ENCODE measurements around the gene BRSK2.
"Not testable (repeated sequence)": the region's sequence is repeated elsewhere in the genome, so short reads cannot be mapped to it uniquely, and the experiment has no call there.

BRSK2 gene

DNA sequence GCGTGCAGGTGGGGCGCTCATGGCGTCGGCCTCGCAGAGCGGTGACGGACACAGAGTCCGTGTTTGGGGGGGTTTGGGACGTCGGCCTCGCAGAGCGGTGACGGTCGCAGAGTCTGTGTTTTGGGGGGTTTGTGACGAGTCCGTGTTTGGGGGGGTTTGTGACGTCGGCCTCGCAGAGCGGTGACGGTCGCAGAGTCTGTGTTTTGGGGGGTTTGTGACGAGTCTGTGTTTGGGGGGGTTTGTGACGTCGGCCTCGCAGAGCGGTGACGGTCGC lies 20.1 kb downstream of the BRSK2 start:
- DNase-seq (ENCODE audit: low read depth in 2 of 2): not testable (repeated sequence)

DNA sequence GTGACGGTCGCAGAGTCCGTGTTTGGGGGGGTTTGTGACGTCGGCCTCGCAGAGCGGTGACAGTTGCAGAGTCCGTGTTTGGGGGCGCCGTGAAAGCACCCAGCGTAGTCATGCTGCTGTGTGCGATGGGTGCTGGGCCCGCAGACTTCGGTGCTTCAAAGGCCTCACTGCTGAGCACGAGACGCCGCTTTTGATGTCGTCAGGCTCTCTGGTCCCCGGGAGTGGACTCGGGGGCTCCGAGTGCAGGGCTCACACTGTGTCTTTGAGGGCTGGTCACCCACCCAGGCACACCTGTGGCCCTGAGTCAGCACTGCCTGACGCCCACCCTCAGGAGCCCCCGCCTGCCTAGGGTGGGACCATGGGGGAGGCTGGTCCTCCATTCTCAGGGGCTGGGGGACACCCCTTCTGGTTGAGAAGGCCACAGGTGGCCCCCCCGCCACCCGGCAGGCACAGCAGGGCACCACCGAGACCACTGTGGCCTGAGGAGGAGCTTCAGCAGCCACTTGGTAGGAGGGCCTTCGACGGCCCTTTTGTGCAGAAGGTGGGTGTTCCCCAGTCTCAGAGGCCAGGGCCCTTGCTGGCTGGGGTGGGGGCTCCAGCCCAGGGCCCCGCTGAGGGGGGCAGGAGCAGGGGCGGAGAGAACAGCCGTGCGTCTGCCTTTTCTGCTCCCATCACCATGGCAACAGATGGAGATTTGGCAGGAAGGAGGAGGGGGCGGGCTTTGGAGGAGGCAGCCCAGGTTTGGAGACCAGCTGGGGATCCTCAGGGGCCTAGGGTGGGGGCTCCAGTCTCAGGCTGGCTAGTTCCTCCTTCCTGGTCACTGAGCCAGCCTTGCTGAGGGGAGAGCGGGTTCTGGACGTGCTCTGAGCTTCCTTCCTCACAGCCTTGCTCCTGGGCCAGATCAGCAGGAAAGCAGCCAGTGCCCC lies 20.9 kb downstream of the BRSK2 start:
- no peak for DNase-seq (ENCODE audit: low read depth in 2 of 2)

DNA sequence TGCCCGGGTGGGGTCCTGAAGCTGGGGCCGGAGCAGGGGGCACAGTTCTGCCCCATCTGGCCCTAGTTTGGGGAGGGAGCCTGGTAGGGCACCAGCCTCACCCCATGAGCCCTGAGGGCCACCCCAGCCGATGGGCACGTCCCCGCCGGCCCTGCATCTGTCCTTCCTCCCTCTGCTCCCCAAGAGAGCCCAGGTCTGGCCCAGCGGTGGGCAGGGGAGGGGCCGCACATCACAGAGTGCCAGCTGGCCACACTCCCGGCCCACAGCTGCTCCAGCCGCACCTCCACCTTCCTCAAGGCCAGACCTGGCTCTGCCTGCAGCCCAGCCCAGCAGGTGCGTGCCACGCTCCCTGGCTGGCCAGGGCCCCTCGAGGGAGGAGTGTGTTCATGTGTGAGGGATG lies 21.6 kb downstream of the BRSK2 start:
- no peak for DNase-seq (ENCODE audit: low read depth in 2 of 2)

DNA sequence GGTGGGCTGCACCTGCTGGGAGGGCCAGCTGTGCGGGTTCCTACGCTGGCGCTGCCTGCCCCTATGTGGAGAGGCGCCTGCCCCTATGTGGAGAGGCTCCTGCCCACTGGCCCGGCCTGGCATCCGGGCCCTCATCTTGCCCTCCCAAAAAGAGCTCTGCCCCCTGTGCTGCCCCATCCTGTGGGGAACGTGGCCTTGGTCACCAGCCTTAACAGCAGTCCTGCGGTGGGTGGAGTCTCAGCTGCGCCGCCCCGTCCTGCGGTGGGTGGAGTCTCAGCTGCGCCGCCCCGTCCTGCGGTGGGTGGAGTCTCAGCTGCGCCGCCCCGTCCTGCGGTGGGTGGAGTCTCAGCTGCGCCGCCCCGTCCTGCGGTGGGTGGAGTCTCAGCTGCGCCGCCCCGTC lies 22.0 kb downstream of the BRSK2 start:
- not testable (repeated sequence) for DNase-seq (ENCODE audit: low read depth in 2 of 2)

DNA sequence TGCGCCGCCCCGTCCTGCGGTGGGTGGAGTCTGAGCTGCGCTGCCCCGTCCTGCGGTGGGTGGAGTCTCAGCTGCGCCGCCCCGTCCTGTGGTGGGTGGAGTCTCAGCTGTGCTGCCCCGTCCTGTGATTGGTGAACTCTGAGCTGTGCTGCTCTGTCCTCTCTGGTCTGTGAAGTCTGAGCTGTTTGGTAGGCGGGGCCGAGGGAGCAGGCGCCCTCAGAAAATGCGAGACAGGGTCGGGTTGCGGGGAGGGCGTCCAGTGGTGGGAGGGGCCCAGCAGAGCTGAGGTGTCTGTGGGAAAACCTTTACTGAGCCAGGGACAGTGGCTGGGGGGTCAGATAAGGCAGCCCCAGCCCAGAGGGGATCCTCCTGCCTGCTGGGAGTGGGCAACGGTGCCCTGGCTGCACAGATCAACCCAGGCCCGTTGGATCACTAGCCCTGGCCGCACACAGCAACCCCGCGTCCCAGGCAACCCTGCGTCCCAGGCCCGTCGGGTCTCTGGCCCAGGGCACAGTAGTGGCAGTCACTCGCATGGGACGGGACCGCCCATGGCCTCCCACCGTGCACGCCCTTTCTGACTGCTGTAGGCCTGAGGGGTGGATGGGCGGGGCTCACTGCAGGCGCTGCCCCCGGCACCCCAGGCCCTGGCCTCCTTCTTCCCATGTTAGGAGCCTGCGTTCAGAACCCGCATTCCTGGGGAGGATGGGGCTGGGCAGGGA lies 22.8 kb downstream of the BRSK2 start:
- no peak for DNase-seq (ENCODE audit: low read depth in 2 of 2)

DNA sequence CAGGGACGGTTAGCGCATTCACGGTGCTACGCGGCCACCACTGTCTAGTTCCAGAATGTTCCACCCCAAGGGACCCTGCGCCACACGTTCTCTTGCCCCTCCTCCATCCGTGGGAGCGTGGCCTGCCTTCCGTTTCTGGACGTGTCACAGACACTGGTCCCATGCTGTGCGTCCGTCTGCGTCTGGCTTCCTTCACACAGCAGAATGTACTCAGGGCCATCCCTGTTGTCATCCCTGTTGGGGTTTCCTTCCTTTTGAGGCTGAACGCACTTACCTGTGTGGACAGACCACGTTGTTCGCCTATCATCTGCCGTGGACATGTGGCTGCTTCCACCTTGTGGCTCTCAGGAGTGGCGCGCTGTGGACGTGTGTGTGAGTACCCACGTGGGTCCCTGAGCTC lies 24.9 kb downstream of the BRSK2 start:
- DNase-seq (ENCODE audit: low read depth in 2 of 2): no peak

DNA sequence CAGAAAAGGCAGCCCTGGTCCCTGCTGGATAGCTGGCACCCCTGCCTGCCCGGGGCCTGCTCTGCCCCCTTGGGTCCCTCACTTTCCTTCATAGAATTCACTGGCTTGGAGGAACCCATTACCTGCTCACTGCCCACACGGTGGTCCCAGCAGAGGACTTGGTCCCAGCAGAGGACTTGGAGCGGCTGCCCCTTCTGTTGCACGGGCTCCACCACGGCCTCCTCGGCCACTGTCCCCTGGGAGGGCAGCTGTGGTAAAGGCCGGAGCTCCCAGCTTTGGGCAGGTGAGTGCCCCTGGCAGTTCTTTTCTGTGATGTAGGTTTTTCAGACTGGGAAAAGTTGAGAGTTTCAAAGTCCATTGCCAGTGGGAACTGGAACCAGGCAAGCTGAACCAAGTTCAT lies 25.9 kb downstream of the BRSK2 start:
- DNase-seq (ENCODE audit: low read depth in 2 of 2): no peak

DNA sequence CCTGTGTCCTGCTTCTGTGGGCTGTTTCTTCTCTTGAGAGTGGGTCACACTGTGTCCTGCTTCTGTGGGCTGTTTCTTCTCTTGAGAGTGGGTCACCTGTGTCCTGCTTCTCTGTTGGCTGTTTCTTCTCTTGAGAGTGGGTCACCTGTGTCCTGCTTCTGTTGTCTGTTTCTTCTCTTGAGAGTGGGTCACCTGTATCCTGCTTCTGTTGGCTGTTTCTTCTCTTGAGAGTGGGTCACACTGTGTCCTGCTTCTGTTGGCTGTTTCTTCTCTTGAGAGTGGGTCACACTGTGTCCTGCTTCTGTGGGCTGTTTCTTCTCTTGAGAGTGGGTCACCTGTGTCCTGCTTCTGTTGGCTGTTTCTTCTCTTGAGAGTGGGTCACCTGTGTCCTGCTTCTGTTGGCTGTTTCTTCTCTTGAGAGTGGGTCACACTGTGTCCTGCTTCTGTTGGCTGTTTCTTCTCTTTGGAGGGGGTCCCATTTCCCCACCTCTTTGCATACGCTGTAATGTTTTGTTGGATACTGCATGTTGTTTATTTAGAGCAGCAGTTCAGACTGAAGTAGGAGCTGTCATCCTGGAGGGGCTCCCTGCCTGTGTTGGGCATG lies 28.6 kb downstream of the BRSK2 start:
- not testable (repeated sequence) for DNase-seq (ENCODE audit: low read depth in 2 of 2)

DNA sequence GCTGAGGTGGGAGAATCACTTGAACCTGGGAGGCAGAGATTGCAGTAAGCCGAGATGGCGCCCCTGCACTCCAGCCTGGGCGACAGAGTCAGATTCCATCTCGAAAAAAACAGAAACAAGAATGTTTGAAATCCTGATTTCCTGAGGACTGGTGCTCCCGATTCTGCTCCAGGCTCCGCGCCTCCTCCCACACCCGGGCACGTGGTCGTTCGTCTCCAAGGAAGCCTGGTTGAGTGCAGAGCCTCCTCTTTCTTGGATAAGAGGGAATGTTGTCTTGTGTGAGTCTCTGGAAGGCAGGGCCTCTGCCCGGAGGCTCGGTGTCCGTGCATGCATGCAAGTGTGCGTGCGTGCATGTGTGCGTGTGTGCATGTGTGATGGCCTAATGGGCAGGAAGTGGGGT lies 30.1 kb downstream of the BRSK2 start:
- no peak for DNase-seq (ENCODE audit: low read depth in 2 of 2)

DNA sequence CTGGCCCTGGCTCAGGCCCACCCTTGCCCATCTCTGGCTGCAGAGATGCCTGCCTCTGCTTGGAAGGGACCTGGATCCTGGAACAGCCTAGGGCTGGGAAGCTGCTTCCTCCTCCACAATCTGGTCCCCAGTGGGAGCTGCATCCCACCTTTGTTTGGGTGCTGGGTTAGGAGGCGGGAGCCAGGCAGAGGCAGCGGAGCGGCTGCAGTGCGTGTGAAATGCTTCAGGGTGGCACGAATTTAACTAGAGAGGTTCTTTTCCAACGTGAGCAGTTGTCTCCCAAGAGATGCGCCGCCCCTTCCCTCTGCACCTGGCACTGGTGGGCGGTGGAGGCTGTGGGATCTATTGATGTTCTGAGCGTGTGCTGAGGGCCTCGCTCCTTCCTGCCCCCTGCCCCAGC lies 31.6 kb downstream of the BRSK2 start:
- no peak for DNase-seq (ENCODE audit: low read depth in 2 of 2)

DNA sequence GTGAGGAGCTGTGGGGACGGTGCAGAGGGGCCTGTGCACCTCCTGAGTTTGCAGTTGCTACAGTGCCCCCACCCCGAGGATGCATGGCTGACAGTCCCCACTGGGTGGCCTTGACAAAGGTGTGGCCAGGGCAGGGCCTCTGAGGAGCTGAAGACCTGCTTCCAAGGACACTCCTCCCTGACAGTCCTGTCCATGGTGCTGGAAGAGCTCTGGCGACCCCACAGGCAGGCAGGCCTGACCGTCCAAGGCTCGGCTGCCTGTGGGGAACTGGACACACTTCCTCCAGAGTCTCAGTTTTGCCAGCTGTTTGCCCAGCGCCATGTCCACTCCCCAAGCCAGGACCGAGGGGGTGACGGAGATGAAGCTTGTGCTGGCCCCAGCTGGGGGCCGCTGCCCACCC lies 32.7 kb downstream of the BRSK2 start:
- DNase-seq (ENCODE audit: low read depth in 2 of 2): no peak

DNA sequence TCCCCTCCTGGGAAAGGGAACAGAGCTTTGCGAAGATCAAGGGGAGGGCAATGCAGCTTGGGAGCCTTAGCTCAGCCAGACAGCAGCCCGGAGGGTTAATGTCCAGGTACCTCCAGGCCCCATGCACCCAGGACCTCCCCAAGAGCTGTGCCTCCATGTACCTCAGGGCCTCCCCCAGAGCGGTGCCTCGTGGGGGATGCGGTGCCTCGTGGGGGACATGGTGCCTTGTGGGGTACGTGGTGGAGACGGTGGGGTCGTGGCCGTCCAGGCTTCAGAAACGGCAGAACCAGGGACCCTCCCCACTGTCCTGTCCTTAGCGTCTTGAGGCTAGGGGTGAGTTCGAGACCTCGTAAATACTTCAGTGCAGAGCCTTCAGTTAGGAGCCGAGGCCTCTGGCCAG lies 33.2 kb downstream of the BRSK2 start:
- DNase-seq (ENCODE audit: low read depth in 2 of 2): no peak

DNA sequence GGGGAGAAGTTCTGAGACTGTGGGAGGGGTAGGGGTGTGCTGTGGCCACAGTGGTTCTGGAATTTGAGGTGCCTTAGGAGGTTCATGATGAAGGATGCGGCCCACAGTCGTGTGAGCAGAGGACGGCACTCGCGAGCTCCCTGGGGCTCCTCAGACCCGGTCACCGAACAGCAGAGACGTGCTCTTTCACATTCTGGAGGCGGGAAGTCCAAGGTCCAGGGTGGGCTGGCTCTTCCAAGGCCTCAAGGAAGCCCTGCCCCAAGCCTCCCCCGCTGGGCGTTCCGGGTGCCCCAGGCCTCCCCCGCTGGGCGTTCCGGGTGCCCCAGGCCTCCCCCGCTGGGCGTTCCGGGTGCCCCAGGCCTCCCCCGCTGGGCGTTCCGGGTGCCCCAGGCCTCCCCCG lies 33.7 kb downstream of the BRSK2 start:
- DNase-seq (ENCODE audit: low read depth in 2 of 2): not testable (repeated sequence)

DNA sequence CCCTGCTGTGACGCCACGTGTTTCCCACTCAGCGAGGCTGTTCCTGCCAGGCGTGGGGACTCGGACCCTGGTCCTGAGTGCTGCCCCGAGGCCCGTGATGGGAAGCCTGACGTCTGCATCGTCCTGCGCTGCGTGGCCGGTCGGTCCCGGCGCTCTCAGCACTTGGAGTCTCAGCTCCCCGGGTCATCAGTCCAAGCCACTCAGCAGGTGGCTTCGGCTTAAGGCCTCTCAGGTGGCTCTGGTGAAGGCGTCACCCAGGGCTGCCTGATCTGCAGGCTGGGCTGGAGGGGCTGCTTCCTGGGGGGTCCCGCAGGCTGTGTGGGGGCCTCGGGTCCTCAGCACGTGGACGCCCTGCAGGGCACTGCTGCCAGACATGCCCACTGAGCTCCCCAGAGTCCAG lies 35.3 kb downstream of the BRSK2 start:
- DNase-seq (ENCODE audit: low read depth in 2 of 2): no peak

DNA sequence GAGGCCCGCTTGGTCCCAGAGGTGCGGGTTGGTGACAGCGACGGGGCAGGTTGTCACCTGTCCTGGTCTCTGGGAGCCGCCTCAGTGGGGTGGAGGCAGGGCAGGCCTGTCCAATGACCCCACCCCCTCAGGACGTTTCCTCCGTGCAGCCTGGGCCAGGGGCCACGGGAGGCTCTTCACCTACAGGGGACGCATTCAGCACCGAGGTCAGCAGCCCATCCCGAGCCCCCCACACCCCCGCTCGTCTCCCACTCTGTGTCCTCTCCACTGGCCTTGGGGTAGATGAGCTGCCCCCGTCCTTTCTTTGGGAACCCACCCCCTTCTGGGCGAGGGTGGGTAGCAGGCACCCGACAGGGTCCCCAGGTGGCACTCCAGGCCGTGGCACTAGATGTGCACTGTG lies 35.7 kb downstream of the BRSK2 start:
- DNase-seq (ENCODE audit: low read depth in 2 of 2): no peak

DNA sequence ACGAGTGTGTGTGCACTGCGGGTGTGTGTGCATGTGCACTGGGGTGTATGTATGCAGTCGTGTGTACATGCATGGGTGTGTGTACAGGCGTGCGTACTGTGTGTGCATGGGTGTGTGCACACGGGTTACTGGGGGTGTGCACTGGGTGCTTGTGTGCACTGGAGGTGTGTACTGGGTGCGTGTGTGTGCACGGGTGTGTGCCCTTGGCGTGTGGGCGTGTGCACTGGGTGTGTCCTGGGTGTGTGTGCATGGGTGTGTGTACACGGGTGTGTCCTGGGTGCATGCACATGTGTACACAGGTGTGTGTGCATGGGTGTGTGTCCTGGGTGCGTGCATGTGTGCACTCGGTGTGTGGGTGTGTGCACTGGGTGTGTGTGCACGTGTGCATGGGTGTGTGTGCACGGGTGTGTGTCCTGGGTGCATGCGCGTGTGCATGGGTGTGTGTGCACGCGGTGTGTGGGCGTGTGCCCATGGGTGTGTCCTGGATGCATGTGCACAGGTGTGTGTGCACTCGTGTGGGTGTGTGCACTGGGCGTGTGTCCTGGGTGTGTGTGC lies 39.1 kb downstream of the BRSK2 start:
- DNase-seq (ENCODE audit: low read depth in 2 of 2): no peak

DNA sequence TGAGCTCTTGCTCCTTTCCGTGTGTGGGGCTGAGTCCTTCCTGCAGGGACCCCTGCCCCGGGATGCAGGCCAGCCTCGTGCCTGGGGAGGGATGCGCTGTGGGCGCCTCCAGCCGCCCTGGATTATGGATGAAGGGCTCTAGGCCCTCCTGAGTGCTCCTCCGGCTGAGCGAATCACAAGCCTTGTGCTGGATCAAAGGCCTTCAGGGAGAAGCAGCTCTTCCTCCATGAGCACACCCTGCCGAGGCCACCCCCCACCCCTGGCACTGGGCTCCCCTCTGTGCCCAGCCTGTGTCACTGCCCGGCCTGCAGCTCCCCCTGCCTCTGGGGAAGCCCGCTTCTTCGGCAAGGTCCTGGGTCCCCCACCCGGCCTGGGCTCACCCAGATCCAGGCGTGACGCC lies 43.8 kb downstream of the BRSK2 start:
- no peak for DNase-seq (ENCODE audit: low read depth in 2 of 2)

DNA sequence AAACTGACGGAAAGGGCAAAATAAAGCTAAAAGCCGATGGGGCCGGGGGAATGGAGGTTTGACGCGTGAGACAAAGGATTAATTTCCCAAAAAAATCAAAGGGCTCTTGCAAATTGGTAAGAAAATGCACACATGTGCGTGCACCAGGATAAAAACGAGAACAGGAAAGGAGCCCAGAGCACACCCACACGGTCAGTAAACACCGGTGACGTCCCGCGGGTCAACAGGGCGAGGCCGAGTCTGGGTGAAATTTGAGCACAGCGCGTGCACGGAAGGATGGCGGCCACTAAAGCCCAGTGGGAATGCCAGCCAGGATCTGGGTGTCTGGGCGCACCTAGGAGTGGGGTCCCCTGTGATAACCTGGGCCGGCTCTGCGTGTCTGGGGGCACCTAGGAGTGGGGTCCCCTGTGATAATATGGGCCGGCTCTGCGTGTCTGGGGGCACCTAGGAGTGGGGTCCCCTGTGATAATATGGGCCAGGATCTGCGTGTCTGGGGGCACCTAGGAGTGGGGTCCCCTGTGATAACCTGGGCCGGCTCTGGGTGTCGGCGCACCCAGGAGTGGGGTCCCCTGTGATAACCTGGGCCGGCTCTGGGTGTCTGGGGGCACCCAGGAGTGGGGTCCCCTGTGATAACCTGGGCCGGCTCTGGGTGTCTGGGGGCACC lies 44.4 kb downstream of the BRSK2 start:
- no peak for DNase-seq (ENCODE audit: low read depth in 2 of 2)

DNA sequence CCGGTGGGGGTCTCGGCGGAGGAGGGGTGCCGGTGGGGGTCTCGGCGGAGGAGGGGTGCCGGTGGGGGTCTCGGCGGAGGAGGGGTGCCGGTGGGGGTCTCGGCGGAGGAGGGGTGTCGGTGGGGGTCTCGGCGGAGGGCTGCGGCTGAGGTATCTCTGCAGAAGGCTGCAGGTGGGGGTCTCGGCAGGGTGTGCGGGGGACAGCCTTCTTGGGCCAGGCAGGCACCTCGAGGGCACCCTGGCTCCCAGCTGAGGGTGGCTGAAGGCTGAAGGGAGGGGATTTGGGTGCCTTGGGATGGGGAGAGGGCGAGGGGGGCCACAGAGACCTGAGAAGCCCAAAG lies 45.7 kb downstream of the BRSK2 start:
- DNase-seq (ENCODE audit: low read depth in 2 of 2): not testable (repeated sequence)

DNA sequence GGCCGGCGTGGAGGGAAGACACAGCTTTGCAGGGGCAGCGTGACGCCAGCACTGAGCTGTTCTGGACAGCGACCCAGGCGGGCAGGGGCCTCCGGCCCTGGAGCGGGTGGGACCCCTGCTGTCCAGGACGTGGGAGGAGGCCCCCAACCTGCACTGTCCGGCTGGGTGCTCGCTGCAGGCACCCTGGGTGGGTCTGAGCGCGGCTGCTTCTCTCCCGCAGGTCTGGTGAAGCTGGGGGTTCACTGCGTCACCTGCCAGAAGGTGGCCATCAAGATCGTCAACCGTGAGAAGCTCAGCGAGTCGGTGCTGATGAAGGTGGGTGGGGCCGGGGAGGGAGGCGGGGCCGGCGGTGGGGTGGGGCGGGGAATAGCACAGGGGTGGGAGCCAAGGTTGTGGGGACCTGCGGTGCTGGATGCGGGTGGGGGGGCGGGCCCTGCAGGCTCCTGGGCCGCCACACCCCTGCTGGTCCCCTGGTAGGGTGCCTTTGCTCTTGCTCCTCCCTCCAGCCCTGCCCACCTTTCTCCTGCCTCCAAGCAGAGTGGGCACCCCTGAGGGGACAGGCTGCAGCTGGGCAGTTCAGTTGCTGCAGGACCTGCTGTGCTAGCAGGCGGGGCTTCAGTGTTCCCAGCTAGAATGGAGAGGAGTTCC lies 46.2 kb downstream of the BRSK2 start:
- DNase-seq (ENCODE audit: low read depth in 2 of 2): no peak

DNA sequence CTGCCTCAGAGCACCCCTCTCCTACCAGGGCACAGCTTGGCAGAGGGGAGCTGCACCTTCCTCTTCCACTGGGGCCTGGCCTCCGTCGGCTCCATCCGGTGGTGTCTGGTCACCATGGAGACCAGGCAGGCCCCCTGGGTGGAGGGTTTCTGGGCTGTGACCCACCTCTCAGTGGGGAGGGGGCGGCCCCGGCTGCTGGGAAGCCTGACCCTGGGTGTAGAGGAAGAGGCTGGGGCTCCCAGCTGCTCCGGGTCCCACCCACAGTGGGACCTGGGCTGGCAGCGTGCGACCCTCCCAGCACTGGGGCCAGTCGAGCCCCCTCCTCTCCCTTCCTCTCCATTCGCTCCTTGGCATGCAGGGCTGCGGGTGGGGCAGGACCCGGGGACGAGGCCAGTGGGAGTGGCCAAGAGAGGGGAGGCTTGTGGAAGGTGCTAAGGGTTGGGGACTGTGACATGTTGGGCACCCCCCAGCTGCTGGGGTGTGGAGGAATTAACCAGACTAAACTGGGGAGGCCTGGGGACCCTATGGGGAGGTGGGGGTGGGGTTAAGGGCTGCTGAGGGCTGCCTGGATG lies 46.8 kb downstream of the BRSK2 start:
- DNase-seq (ENCODE audit: low read depth in 2 of 2): no peak

Measured in stimulated activated CD4-positive, alpha-beta T cell treated with anti-CD3 and anti-CD28 coated beads, Interleukin-12 subunit alpha, Interleukin-12 subunit beta, amount 100 ng/mL, for 24 hours (primary cell).